OCI-LY7 (cell line): Measurements from ENCODE around the gene RPLP1. TPM values are rescaled to one million over a fixed set of nuclear protein-coding genes. Genes with fewer than 3 reads are reported as not detected.

Source experiments
- BruUV-seq: library from RNA; stranded (reverse); fragments of 400-500 nt; replicated peaks from 2 replicates; lab custom pipeline; 2021; lab: Mats Ljungman, UMichigan
- CTCF ChIA-PET: fragments of 300-600 bp; sonication (Branson Sonifier 250); formaldehyde crosslinking; loops from one replicate; lab custom pipeline; 2022; ENCODE audit warnings: antibody characterized with exemption; ENCODE audit not compliant: unreplicated experiment; lab: Charles Lee
- POLR2A ChIA-PET: fragments of 300-600 bp; sonication (Branson Sonifier 250); formaldehyde crosslinking; loops from one replicate; lab custom pipeline; 2022; ENCODE audit warnings: antibody characterized with exemption; lab: Charles Lee
- DNase-seq: peaks from one replicate; pipeline ENCODE4 v3.0.0-alpha.2; 2015; ENCODE audit warnings: low spot score
- H2AFZ ChIP-seq: fragments of 200-600 bp; sonication (generic), shearing (Covaris generic); 2 replicates; pipeline ENCODE4 v1.6.1; 2014; ENCODE audit warnings: mild to moderate bottlenecking, antibody characterized with exemption, low read length, moderate library complexity
- H3K27ac ChIP-seq: fragments of 200-600 bp; sonication (generic); 2 replicates; pipeline ENCODE4 v1.5.1; 2014; ENCODE audit warnings: mixed run types, low read depth, mild to moderate bottlenecking, moderate library complexity, low read length, inconsistent platforms; ENCODE audit not compliant: poor library complexity, severe bottlenecking
- H3K36me3 ChIP-seq: fragments of 200-600 bp; sonication (generic); 2 replicates; pipeline ENCODE4 v1.6.1; 2014; ENCODE audit warnings: mild to moderate bottlenecking, antibody characterized with exemption, low read length, moderate library complexity, mixed read lengths; ENCODE audit not compliant: insufficient read depth
- H3K4me1 ChIP-seq: fragments of 200-600 bp; sonication (generic); 2 replicates; pipeline ENCODE4 v1.5.1; 2014; ENCODE audit warnings: mild to moderate bottlenecking, low read length; ENCODE audit not compliant: insufficient read depth, poor library complexity, severe bottlenecking
- H3K4me2 ChIP-seq: fragments of 200-600 bp; sonication (generic); 2 replicates; pipeline ENCODE4 v1.6.1; 2014; ENCODE audit warnings: mild to moderate bottlenecking, low read length
- H3K4me3 ChIP-seq: fragments of 200-600 bp; sonication (generic); 2 replicates; pipeline ENCODE4 v1.5.1; 2014; ENCODE audit warnings: mild to moderate bottlenecking, low read depth, low read length; ENCODE audit not compliant: poor library complexity, severe bottlenecking
- H3K79me2 ChIP-seq: fragments of 200-600 bp; sonication (generic); 2 replicates; pipeline ENCODE4 v1.6.1; 2016; ENCODE audit warnings: low read depth, mild to moderate bottlenecking, low read length, moderate library complexity, mixed read lengths; ENCODE audit not compliant: insufficient read depth
- H3K9me2 ChIP-seq: fragments of 200-600 bp; sonication (generic); 2 replicates; pipeline ENCODE4 v1.6.1; 2016; ENCODE audit warnings: mild to moderate bottlenecking, low read length, mixed read lengths; ENCODE audit not compliant: insufficient read depth
- H3K9me3 ChIP-seq: fragments of 200-600 bp; sonication (generic); 2 replicates; pipeline ENCODE4 v1.6.1; 2014; ENCODE audit warnings: mild to moderate bottlenecking, mixed run types, low read length, mixed read lengths
- H4K20me1 ChIP-seq: fragments of 200-600 bp; sonication (generic); 2 replicates; pipeline ENCODE4 v1.6.1; 2014; ENCODE audit warnings: mild to moderate bottlenecking, antibody characterized with exemption, low read length, moderate library complexity, mixed read lengths; ENCODE audit not compliant: insufficient read depth
- EZH2phosphoT487 ChIP-seq: fragments of 200-600 bp; sonication (generic); IDR thresholded peaks from 2 replicates; pipeline ENCODE4 v1.6.1; 2018; ENCODE audit warnings: low read depth, borderline replicate concordance, mild to moderate bottlenecking, mixed run types, antibody characterized with exemption, low read length, moderate library complexity, mixed read lengths
- intact Hi-C: fragments of 100-400 bp; cut with micrococcal nuclease; formaldehyde crosslinking; loops from one replicate; pipeline ENCODE4 v1.10.0; 2022; ENCODE audit not compliant: unreplicated experiment
- total RNA-seq, 2 experiments: library from RNA; depleted of rRNA in 1 of 2; stranded (reverse); fragments of >200 nt in 1 of 2; shearing (Covaris generic) in 1 of 2; gene quantifications; 2 replicates each; pipeline ENCODE4 v1.2.3, GENCODE V29; 2014 to 2022
- TF ChIP-seq, protein P1 (sequence below): fragments of 200-600 bp; sonication (generic); conservative IDR thresholded peaks from 2 replicates; pipeline ENCODE4 v1.5.1; 2014; ENCODE audit warnings: mild to moderate bottlenecking, antibody characterized with exemption, low read length, moderate library complexity, mixed read lengths

RPLP1 gene
- total RNA-seq, 2 experiments from 2014 or later, result 889 to 2,251 TPM

DNA sequence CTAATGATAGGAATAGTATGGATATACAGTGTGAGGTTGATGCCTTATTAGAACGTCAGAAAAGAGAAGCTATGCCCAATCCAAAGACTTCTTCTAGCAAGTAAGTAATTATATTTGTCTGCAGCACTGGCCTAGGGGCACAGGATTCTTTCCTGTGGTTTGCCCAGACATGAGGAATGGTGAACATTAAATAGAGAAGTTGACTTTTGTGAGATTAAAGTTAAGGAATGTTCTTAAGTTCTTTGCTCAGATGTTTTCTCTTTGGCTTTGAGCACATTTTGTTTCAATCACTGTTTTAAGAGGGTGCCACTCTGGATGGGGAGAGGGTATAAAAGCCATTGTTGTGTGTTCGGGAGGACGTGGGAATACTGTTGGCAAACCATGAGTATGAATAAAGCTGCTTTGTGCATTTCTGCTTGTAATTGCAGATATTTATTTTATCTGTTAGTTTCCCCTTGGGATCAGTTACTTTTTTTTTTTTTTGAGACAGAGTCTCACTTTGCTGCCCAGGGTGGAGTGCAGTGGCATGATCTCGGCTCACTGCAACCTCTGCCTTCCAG, 30.2 kb upstream of the RPLP1 start:
- no TSS peak for BruUV-seq
- Histone ChIP-seq H4K20me1 (0 out of 2 replicates have a peak, but pooled peaks cover 5% of the 10 kb centered on the region), H3K4me2 (no peak overlapping the region), H3K9me2 (no peaks in the 10 kb centered on the region), H3K4me3 (no peak overlapping the region), H3K9me3 (no peaks in the 10 kb centered on the region), H2AFZ (no peak overlapping the region), H3K4me1 (no peaks in the 10 kb centered on the region), H3K36me3 (peaks cover 99% of the 10 kb centered on the region), H3K79me2 (peaks cover 10% of the 10 kb centered on the region; the same call in 1 of the 2 replicates), H3K27ac (no peak overlapping the region)
- DNase-seq, result no peak
- CTCF ChIA-PET, result no interaction called here
- TF ChIP-seq, protein P1, sequence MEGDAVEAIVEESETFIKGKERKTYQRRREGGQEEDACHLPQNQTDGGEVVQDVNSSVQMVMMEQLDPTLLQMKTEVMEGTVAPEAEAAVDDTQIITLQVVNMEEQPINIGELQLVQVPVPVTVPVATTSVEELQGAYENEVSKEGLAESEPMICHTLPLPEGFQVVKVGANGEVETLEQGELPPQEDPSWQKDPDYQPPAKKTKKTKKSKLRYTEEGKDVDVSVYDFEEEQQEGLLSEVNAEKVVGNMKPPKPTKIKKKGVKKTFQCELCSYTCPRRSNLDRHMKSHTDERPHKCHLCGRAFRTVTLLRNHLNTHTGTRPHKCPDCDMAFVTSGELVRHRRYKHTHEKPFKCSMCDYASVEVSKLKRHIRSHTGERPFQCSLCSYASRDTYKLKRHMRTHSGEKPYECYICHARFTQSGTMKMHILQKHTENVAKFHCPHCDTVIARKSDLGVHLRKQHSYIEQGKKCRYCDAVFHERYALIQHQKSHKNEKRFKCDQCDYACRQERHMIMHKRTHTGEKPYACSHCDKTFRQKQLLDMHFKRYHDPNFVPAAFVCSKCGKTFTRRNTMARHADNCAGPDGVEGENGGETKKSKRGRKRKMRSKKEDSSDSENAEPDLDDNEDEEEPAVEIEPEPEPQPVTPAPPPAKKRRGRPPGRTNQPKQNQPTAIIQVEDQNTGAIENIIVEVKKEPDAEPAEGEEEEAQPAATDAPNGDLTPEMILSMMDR, result no peak
- TF ChIP-seq EZH2phosphoT487, result no peak
- intact Hi-C loops, result no loop called here
- POLR2A ChIA-PET, result interaction anchor here (0.8 to 1.7 kb wide), 2 partner anchors 30 to 403 kb away, joined by 3 to 7 read pairs; no protein-coding TSS in a partner anchor

DNA sequence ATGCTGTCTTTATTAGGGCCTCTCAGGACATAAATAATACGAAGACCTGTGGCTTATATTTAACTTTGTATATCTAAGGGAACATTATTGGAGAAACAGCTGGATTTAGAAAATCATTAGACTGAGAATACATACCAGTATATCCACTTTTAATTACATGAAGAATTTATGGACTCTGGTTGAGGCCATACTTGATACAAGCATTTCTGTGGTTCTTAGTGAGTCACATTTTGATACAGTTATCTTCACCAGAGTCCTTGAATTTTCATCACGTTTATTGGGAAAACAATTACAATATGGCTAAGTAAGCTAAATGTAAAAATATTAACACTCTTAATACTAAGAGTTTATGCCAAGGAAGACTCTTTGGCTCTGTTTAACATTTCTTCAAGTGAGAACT, 28.6 kb upstream of the RPLP1 start:
- Histone ChIP-seq H3K79me2 (no peaks in the 10 kb centered on the region), H3K4me3 (no peak overlapping the region), H3K9me3 (no peaks in the 10 kb centered on the region), H3K9me2 (no peaks in the 10 kb centered on the region), H3K27ac (no peak overlapping the region), H3K4me2 (no peak overlapping the region), H4K20me1 (no peaks in the 10 kb centered on the region), H3K4me1 (no peaks in the 10 kb centered on the region), H2AFZ (no peak overlapping the region), H3K36me3 (peaks cover 98% of the 10 kb centered on the region)
- POLR2A ChIA-PET, result interaction anchor here (1.7 kb wide), 1 partner anchor 28 kb away, joined by 7 read pairs; no protein-coding TSS in a partner anchor
- DNase-seq, result no peak
- CTCF ChIA-PET, result no interaction called here
- intact Hi-C loops, result no loop called here
- no TSS peak for BruUV-seq
- TF ChIP-seq, protein P1, result no peak
- TF ChIP-seq EZH2phosphoT487, result no peak

DNA sequence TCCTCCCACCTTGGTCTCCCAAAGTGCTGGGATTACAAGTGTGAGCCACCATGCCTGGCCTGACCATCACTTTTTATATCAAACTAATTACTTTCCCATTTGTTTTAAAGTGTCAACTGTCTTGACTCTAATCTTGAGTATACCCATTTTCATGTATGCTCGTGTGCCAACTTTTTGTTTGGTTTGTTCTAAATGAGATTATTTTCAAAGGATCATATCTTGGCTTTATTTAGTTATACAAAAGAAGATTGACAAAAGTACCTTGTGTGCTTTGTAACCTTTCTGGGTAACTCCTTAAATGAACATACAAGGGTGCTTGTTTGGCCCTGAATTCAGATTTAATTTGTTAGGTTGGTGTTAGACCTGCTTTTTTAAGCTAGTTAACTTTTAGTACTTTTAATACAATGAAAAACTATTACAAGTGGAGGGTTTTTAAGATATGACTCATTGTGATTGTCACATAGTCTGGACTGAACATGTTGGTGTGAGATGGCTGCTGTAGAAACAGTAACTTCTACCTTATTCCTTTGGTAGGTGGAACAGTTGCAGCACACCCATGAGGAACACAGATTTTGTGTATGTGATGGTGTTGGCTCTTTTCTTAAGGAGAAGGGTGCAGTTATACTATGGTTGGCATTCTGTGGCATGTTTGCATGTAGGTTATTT, 27.7 kb upstream of the RPLP1 start:
- H3K9me2 ChIP-seq, result no peaks in the 10 kb centered on the region
- no peak overlapping the region for H3K27ac ChIP-seq
- TF ChIP-seq, protein P1, result no peak
- TF ChIP-seq EZH2phosphoT487, result no peak
- H3K4me3 ChIP-seq, result no peak overlapping the region
- intact Hi-C loops, result no loop called here
- no peak for DNase-seq
- H3K79me2 ChIP-seq, result no peaks in the 10 kb centered on the region
- H4K20me1 ChIP-seq, result no peaks in the 10 kb centered on the region
- ChIA-PET POLR2A (no interaction called here), CTCF (no interaction called here)
- H3K4me1 ChIP-seq, result no peaks in the 10 kb centered on the region
- H3K36me3 ChIP-seq, result peaks cover 98% of the 10 kb centered on the region
- no TSS peak for BruUV-seq
- no peak overlapping the region for H3K4me2 ChIP-seq
- no peak overlapping the region for H2AFZ ChIP-seq
- H3K9me3 ChIP-seq, result no peaks in the 10 kb centered on the region
